PFSK-1 (cell line): ENCODE measurements around the gene WAS.

Experiments
- FOXP2 ChIP-seq: optimal IDR thresholded peaks from 2 replicates; pipeline ENCODE3; 2011; ENCODE audit warnings: borderline replicate concordance, control low read depth, inconsistent platforms; ENCODE audit not compliant: insufficient read depth; ENCODE audit errors: extremely low read length, extremely low read depth
- POLR2AphosphoS5 ChIP-seq: IDR thresholded peaks from 2 replicates; pipeline ENCODE4 v1.6.1; 2012; ENCODE audit warnings: low read depth, mild to moderate bottlenecking, control low read depth, low read length, moderate library complexity
- REST ChIP-seq, 2 experiments: IDR thresholded peaks; 2 replicates each; pipeline versions ENCODE4 v1.6.1 to v1.8.0; 2011 to 2012; ENCODE audit warnings: low read depth in 2 of 2, low read length in 2 of 2, control low read depth in 1 of 2, inconsistent platforms in 1 of 2, mild to moderate bottlenecking in 1 of 2, moderate library complexity in 1 of 2; ENCODE audit not compliant: insufficient read depth in 1 of 2
- SIN3A ChIP-seq: IDR thresholded peaks from 2 replicates; pipeline ENCODE4 v1.6.1; 2012; ENCODE audit warnings: mild to moderate bottlenecking, low read length, moderate library complexity, borderline replicate concordance; ENCODE audit not compliant: insufficient read depth
- TAF1 ChIP-seq: IDR thresholded peaks from 2 replicates; pipeline ENCODE4 v1.6.1; 2012; ENCODE audit warnings: low read length, control low read depth, borderline replicate concordance; ENCODE audit not compliant: insufficient read depth

WAS gene

GRCh38 chrX:48648336-48648751 is 35.3 kb upstream of the WAS start:
- TF ChIP-seq TAF1 = no peak
- no peak for TF ChIP-seq REST (IDR thresholded peaks at IDR 0.05; ENCODE audit: insufficient read depth in 1 of 2, low read depth in 2 of 2, low read length in 2 of 2)
- no peak for TF ChIP-seq SIN3A
- no peak for TF ChIP-seq POLR2AphosphoS5
- no peak for TF ChIP-seq FOXP2

GRCh38 chrX:48649102-48649501 is 34.5 kb upstream of the WAS start:
- TF ChIP-seq FOXP2 (no peak), REST (IDR thresholded peaks at IDR 0.05; ENCODE audit: insufficient read depth in 1 of 2, low read depth in 2 of 2, low read length in 2 of 2) (no peak), POLR2AphosphoS5 (no peak), TAF1 (no peak), SIN3A (no peak)

- TF ChIP-seq REST (IDR thresholded peaks at IDR 0.05; ENCODE audit: insufficient read depth in 1 of 2, low read depth in 2 of 2, low read length in 2 of 2) = no peak
- TF ChIP-seq FOXP2 = no peak
- no peak for TF ChIP-seq TAF1
- no peak for TF ChIP-seq SIN3A
- no peak for TF ChIP-seq POLR2AphosphoS5
These were observed 20.4 kb upstream of the WAS start for GRCh38 chrX:48663241-48663640.

GRCh38 chrX:48664156-48664555 is 19.4 kb upstream of the WAS start:
- TF ChIP-seq REST (IDR thresholded peaks at IDR 0.05; ENCODE audit: insufficient read depth in 1 of 2, low read depth in 2 of 2, low read length in 2 of 2) (no peak), TAF1 (no peak), SIN3A (no peak), FOXP2 (no peak), POLR2AphosphoS5 (no peak)

- TF ChIP-seq SIN3A (no peak), TAF1 (no peak), FOXP2 (no peak), REST (IDR thresholded peaks at IDR 0.05; ENCODE audit: insufficient read depth in 1 of 2, low read depth in 2 of 2, low read length in 2 of 2) (no peak), POLR2AphosphoS5 (no peak)
These were observed 17.6 kb upstream of the WAS start for GRCh38 chrX:48665991-48666390.
